GM03348 (cell line): ENCODE measurements around the gene PA2G4.
"Not testable (repeated sequence)": the region's sequence is repeated elsewhere in the genome, so short reads cannot be mapped to it uniquely, and the experiment has no call there.

Experiments
- DNase-seq: peaks from one replicate; pipeline ENCODE4 v3.0.0; 2012; ENCODE audit warnings: low spot score

PA2G4 gene

DNA sequence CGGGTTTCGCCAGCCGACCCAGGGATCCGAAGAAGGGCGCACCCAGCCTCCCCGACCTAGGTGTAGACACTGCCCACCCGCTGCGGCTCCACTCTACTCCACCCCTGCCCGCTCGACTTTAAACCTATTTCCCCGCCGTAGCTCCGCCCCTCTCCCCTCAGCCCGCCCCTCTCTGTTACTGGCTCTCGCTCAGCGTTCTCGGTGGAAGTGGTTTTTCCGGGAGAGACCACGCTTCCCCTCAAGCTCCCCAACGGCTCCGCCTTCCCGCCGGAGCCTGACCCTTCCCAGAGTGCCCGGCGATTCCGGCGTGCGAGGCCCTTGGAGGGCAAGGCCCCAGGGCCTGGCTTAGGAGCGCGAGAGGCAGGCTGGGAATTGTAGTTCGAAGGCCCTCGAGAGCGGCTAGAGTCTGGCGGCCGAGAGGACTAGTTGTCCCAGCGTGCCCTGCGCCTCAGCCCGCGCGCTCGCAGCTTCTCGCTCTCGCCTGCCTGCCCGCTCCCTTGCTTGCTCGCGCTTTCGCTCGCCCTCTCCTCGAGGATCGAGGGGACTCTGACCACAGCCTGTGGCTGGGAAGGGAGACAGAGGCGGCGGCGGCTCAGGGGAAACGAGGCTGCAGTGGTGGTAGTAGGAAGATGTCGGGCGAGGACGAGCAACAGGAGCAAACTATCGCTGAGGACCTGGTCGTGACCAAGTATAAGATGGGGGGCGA lies at the start of gene PA2G4:
Gene PA2G4, plus strand, starts transcription at position 451 of the 706 bp plus-strand sequence. Its CDS starts 179 bp downstream, at position 630.
- peak; percentile 95 for DNase-seq

DNA sequence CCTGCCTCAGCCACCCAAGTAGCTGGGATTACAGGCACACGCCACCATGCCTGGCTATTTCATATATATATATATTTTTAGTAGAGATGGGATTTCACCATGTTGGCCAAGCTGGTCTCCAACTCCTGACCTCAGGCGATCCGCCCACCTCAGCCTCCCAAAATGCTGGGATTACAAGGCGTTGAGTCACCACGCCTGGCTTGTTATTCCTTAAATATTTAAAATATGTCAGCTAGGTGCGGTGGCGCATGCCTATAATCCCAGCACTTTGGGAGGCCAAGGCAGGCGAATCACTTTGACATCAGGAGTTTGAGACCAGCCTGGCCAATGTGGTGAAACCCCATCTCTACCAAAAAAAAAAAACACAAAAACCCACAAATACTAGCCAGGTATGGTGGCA lies 44.4 kb upstream of the PA2G4 start:
- DNase-seq, result not testable (repeated sequence)

DNA sequence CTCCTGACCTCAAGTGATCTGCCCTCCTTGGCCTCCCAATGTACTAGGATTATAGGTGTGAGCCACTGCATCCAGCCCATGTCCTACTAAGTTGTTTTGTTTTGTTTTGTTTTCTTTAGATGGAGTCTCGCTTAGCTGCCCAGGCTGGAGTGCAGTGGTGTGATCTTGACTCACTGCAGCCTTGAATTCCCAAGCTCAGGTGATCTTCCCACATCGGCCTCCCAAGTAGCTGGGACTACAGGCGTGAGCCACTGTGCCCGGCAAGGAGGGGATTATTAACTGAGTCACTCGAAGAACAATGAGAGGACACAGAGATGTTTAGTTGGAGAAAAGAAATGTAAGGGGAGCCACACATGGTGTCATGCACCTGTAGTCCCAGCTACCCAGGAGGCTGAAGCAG lies 42.4 kb upstream of the PA2G4 start:
- DNase-seq, result no peak

DNA sequence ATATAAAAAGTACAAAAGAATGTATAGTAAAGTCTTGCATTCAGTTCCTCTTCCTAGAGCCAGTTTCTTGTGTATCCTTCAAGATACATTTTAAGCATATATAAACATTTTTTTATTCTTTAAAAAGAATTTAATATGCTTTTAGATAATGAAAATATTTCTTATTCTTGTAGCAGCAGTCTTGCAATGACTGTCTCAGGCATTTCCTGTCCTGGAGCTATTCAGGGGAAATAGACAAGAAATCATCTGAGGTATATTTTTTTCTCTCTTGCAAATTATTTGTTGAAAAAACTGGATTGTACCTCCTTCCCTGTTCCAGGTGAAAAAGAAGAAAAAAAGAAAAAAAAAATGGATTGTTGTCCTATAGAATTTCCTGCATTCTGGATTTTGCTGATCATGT lies 41.4 kb upstream of the PA2G4 start:
- DNase-seq, result peak; percentile 44

DNA sequence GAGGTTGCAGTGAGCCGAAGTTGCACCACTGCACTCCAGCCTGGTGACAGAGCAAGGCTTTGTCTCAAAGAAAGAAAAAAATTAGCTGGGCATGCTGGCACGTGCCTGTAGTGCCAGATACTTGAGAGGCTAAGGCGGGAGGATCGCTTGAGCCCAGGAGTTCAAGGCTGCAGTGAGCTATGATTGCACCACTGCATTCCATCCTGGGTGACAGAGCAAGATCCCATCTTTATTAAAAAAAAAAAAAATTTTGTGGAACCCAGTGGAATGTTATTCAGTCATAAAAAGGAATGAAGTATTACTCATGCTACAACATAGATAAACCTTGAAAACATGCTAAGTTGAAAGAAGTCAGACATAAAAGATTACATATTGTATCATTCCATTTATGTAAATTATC lies 32.7 kb upstream of the PA2G4 start:
- no peak for DNase-seq

DNA sequence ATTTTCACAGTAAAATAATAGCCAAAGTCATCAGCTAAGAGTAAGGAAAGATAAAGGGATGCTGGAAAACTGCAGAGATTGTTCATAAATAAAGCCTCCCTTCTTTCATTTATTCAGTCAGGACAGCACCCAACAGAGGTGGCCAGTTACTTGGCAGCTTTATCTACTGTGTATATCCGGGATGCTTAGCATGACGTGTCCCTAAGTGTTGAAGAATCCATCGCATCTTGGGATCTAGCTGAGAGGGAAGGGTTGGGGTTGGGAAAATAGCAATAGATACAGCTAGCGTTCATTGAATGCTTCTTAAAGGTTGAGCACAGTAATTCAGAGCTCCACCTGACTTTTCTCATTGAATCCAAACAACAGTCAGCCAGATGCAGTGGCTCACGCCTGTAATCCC lies 30.0 kb upstream of the PA2G4 start:
- no peak for DNase-seq

DNA sequence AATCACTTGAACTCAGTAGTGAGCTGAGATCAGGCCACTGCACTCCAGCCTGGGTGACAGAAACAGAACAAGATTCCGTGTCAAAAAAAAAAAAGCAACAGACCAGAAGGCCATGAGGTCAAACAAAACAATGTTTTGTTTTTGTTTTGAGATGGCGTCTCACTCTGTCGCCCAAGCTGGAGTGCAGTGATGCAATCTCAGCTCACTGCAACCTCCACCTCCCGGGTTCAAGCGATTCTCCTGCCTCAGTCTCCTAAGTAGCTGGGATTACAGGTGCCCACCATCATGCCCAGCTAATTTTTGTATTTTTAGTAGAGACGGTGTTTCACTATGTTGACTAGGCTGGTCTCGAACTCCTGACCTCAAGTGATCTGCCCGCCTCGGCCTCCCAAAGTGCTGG lies 26.4 kb upstream of the PA2G4 start:
- not testable (repeated sequence) for DNase-seq

DNA sequence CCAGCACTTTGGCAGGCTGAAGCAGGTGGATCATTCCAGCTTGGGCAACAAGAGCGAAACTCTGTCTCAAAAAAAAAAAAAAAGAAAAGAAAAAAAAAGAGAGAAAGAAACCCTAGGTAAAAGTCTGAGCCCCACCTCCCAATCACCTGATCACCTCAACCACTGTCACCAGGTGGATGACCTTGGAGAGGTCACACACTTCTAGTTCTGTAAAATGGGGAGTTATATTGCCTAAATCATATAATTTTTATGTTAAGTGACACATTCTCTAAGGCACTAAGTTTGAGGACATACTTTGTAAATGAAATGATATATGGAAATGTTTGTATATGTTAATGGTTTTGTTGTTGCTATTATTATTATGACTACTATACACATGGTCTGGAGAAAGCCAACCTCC lies 25.9 kb upstream of the PA2G4 start:
- no peak for DNase-seq

DNA sequence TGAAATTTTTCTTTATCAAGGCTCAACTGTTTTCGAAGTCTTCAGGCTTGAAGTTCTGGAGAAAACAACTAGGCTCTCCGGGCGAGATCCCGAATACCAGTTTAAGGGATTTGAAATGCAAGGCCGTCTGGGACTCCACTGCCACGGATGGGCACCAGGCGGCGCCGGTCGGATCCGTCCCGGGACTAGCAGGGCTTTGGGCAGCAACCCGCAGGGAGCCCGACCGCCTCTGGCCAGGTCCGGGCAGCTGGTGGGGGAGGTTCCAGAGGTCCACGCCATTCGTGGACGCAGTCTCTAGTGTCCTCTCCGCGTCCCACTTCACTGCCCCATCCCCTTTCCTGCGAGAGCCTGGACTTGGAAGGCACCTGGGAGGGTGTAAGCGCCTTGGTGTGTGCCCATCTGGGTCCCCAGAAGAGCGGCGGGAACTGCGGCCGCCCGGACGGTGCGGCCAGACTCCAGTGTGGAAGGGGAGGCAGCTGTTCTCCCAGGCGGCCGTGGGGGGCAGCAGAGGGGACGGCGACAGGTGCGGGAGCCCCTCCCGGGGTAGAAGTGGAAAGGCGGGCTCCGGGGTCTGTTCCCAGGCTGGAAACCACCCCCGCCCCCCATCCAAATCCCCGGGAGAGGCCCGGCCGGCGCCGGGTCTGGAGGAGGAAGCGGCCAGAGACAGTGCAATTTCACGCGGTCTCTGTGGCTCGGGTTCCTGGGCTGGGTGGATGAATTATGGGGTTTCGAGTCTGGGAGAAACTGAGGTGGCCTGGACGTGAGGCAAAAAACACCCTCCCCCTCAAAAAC lies 25.2 kb upstream of the PA2G4 start:
- peak; percentile 90 for DNase-seq

DNA sequence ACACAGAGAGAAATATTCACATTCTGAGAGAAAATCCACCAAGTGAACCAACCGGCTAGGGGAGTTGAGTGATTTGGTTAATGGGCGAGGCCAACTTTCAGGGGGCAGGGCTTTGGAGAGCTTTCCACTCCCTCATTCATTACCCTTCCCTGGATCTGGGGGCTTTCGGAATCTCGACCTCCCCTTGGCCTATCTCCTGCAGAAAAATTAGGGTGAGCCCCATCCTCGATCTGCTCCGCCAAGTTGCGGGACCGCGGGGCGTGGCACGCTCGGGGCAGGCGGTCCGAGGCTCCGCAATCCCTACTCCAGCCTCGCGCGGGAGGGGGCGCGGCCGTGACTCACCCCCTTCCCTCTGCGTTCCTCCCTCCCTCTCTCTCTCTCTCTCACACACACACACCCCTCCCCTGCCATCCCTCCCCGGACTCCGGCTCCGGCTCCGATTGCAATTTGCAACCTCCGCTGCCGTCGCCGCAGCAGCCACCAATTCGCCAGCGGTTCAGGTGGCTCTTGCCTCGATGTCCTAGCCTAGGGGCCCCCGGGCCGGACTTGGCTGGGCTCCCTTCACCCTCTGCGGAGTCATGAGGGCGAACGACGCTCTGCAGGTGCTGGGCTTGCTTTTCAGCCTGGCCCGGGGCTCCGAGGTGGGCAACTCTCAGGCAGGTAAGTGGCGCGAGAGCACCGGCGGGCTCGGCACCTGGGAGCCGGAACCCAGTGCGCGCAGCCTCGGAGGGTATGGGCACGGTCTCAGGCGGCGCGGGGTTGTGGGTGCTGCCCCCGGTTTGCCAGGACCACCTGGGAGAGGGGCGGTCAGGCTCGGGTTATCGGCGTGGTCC lies 24.4 kb upstream of the PA2G4 start, which contains the start of gene ERBB3:
Gene ERBB3, plus strand, starts transcription at position 443 of the 833 bp plus-strand sequence. Its CDS starts 136 bp downstream, at position 579.
- peak; percentile 94 for DNase-seq

DNA sequence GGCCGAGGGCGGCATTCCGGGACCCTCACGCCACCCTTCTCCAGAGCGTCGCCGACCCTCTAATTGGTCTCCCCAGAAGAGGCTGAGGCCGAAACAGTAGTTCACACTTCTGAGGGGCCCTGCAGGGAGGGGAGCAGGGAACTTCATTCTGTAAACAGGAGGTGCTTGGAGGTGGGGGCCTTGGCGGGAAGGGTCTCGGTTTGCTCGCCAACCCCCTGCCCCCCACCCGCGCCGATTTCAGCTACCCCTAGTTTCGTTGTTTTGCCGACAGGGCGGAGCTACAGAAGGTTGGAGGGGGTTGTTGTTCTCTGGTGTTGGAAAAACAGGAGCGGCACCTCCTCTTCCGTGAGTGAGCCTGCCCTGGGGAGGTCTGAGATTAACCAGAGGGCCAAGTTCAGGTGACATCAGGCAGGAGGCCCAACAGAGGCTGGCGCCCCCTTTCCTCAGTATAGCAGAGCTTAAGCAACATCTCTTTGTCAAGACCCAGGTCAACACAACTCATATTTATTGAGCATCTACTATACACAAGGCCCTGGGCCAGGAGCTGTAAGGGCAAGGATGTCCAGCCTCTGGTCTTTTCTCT lies 23.7 kb upstream of the PA2G4 start:
- DNase-seq, result no peak

DNA sequence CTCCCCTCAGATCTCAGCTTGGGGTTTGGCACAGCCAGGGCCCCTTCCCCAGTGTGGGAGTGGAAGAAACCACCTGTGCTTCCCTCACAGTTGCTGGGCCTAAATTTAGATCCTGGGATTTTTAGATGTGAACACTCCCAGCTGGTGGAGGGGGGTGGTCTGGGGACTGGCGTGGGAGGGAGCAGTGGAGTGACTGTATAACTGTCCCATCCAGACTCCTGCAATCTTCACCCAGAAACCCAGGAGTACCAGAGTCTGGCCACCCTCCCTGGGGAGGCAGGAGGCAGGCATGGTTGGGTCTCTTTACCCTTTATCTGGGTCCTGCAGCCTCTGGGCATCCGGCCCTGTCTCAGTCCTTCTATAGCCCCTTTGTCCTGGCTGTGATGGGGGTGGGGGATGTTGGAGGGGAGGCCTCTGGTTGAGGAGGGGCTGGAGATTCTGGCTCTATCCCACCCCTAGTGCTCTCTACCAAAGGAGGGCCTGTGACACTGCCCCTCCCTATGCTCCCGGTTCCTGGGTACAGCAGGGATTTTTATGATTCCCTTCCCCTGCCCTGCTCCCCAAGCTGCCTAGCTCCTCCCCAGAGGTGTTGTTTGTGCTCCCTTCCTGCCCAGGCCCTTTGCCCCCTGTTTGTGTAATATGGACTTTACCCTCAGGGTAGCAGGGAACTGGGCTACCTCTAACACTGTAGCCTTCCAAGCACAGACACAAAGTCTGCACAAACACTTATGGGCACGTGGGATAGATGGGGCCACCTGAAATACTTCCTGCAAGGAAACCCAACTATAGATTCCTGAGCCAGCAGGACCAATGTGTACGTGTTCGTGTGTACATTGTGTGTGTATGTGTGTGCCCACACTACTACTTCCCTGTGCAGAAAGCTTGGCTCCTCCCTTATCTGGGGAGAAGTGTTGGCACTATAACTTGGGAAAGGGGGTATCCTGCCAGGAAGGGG lies 22.7 kb upstream of the PA2G4 start:
- no peak for DNase-seq

DNA sequence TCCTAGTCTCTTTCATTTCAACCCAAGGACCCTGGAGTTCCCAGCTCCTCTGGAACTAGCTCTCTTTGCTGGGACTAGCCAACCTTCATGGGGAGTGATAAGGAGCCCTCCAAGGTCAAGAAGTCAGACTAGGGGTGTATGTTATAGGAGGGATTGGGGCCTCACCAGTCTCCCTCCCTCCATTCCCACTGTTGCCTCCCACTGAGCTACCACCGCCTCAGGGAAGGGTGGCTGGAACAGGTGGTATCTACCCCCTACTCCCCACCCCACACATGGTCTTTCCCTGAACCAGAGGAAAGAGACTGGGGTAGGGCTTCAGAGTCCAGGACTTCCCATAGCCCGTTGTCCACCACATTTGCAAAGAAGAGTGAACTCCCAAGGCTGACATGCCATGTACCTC lies 22.0 kb upstream of the PA2G4 start:
- no peak for DNase-seq

DNA sequence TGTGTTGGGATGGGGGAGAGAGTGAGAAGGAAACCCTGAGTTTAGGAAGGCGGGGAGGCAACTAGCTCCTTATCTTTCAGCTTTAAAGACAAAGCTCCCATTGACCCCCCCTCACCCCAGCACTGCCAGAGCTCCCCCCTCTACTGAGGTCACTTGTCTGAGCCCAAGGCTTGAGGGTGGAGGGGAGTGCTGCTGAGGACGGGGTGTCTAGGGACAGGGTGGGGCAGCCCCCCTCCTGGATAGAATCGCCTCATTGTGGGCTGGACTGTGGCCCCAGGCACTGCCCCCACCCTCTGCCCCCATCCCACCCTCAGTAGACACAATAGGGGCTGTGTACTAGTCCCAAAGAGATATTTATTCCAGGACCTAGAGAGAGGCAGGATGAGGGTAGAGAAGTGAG lies 21.4 kb upstream of the PA2G4 start:
- DNase-seq, result no peak

DNA sequence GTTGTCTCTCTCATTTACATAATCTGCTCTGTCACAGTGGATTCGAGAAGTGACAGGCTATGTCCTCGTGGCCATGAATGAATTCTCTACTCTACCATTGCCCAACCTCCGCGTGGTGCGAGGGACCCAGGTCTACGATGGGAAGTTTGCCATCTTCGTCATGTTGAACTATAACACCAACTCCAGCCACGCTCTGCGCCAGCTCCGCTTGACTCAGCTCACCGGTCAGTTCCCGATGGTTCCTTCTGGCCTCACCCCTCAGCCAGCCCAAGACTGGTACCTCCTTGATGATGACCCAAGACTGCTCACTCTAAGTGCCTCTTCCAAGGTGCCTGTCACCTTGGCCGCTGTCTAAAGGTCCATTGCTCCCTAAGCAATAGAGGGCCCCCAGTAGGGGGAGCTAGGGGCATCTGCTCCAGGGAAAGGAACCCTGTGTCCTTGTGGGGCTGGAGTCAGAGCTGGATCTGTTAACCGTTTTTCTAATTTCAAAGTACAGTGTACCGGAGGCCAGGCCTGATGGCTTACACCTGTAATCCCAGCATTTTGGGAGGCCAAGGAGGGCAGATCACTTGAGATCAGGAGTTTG lies 19.3 kb upstream of the PA2G4 start:
- no peak for DNase-seq

DNA sequence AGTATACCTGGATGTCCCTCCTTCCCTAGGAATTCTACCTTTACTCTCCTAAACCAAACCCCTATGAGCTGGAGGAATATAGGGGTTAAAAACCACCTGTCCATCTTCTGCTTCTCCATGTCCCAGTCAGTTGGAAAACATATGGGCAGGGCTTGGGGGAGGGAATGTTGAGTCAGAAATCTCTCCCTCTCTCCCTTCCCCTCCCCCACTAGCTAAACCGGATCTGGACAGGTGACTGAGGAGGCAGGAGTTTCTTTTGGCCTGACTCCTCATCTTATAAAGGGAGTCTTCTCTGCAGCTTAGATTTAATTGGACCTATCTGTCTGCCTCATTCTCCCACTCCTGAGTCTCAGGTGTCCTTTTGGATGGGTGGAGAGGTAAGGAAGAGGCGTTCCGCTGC lies 18.3 kb upstream of the PA2G4 start:
- DNase-seq, result no peak

DNA sequence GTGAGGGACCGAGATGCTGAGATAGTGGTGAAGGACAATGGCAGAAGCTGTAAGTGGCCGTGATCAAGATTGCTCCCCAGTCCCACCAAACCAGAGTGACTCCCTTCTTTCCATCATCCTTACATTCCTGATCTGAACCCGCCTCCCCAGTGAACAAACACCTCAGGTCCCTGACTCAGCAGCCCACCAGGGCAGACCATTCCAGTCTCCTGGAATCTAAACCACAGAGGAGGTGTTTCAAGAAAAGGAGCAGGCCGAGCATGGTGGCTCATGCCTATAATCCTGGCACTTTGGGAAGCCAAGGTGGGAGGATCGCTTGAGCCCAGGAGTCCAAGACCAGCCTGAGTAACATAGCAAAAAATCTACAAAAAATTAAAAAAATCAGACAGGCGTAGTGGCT lies 17.8 kb upstream of the PA2G4 start:
- no peak for DNase-seq

DNA sequence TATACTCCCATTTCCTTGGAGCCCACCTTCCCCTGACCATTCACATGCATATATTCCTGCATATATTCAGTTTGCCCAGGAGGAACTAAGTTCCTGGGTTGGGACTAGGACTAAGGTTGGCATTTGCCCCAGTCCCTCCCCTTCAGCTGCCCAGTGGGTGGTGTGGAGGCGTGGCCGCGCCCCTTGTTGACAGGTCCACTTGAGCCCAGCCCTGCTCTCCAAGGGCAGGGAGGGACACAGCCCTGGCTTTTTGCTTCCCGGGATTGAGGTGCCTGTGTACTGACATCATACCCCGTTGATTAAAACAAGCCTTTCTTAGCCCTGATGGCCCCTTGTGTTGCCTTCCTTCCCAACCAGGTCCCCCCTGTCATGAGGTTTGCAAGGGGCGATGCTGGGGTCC lies 17.1 kb upstream of the PA2G4 start:
- DNase-seq, result no peak

DNA sequence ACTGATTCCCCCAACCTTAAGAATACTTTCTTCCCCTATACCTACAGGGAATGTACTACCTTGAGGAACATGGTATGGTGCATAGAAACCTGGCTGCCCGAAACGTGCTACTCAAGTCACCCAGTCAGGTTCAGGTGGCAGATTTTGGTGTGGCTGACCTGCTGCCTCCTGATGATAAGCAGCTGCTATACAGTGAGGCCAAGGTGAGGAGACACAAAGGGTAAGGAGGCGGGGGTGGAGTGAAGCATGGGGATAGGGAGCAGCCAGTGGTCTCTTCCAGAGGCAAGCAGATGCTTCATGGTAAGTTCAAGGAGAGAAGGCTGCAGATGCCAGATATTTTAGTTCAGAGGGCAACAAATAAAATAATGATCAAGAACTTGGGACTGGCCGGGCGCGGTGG lies 6.6 kb upstream of the PA2G4 start:
- no peak for DNase-seq

DNA sequence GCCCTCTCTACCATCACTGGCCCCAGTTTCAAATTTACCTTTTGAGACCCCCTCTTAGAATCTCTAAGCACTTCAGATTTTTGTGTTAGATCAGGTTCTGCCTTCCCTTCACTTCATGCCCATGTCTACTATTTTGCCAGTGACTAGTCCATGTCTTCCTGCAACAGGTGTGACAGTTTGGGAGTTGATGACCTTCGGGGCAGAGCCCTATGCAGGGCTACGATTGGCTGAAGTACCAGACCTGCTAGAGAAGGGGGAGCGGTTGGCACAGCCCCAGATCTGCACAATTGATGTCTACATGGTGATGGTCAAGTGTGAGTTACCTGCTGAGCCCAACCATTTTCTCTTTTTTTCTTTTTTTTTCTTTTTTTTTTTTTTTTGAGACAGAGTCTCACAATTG lies 5.8 kb upstream of the PA2G4 start:
- no peak for DNase-seq

DNA sequence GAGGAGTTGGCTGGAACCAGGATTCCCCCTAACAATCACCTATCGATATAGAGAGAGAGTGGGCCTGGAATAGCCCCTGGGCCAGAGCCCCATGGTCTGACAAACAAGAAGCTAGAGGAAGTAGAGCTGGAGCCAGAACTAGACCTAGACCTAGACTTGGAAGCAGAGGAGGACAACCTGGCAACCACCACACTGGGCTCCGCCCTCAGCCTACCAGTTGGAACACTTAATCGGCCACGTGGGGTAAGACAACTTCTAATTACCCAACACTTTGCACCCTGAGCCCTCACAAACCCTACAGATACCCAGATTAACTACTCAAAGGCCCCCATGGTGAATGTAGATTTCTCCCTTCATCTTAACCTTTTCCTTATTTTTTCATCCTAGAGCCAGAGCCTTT lies 4.6 kb upstream of the PA2G4 start:
- no peak for DNase-seq
